ENCODE results near the gene ITGA3.

Gene ITGA3

DNA sequence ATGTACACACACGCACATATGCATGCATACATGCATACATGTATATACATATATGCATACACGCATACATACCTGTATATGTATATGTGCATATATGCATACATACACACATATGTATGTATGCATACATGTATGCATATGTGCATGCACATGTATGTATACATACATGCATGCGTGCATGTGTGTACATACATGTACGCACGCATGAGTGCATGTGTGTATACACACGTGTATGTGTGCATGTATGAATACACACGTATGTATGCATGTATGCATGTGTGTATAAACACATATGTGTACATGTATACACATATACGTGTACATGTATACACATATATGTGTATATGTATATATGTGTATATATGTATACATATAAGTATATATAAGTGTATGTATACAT, 32.4 kb upstream of the ITGA3 start:
- TF ChIP-seq, protein P1, sequence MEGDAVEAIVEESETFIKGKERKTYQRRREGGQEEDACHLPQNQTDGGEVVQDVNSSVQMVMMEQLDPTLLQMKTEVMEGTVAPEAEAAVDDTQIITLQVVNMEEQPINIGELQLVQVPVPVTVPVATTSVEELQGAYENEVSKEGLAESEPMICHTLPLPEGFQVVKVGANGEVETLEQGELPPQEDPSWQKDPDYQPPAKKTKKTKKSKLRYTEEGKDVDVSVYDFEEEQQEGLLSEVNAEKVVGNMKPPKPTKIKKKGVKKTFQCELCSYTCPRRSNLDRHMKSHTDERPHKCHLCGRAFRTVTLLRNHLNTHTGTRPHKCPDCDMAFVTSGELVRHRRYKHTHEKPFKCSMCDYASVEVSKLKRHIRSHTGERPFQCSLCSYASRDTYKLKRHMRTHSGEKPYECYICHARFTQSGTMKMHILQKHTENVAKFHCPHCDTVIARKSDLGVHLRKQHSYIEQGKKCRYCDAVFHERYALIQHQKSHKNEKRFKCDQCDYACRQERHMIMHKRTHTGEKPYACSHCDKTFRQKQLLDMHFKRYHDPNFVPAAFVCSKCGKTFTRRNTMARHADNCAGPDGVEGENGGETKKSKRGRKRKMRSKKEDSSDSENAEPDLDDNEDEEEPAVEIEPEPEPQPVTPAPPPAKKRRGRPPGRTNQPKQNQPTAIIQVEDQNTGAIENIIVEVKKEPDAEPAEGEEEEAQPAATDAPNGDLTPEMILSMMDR (conservative IDR thresholded peaks at IDR 0.05; ENCODE audit: low read length) = no peak
- no peak for TF ChIP-seq EZH2phosphoT487 (IDR thresholded peaks at IDR 0.05; ENCODE audit: borderline replicate concordance)
- Histone ChIP-seq H3K9me2 (replicated peaks; ENCODE audit: low read depth, low read length) (no peaks in the 10 kb centered on the region), H3K4me2 (ENCODE audit: low read depth, low read length, poor library complexity, severe bottlenecking) (no peak overlapping the region), H4K20me1 (ENCODE audit: insufficient read depth, low read length, poor library complexity, severe bottlenecking) (no peaks in the 10 kb centered on the region), H2AFZ (ENCODE audit: low read length) (no peak overlapping the region), H3K9ac (ENCODE audit: low read depth, low read length, poor library complexity, severe bottlenecking) (no peak overlapping the region), H3K4me1 (ENCODE audit: insufficient read depth, low read length, poor library complexity, severe bottlenecking) (peaks cover 15% of the 10 kb centered on the region), H3F3A (ENCODE audit: low read depth) (peaks cover 14% of the 10 kb centered on the region), H3K79me2 (ENCODE audit: insufficient read depth, low read length) (no peaks in the 10 kb centered on the region), H3K4me3 (ENCODE audit: low read length, poor library complexity, severe bottlenecking) (no peak overlapping the region), H3K27me3 (ENCODE audit: insufficient read depth, low read length, poor library complexity, severe bottlenecking) (no peaks in the 10 kb centered on the region), H3K36me3 (ENCODE audit: insufficient read depth, low read length) (no peaks in the 10 kb centered on the region), H3K9me3 (ENCODE audit: insufficient read depth, low read depth, low read length) (no peaks in the 10 kb centered on the region)

DNA sequence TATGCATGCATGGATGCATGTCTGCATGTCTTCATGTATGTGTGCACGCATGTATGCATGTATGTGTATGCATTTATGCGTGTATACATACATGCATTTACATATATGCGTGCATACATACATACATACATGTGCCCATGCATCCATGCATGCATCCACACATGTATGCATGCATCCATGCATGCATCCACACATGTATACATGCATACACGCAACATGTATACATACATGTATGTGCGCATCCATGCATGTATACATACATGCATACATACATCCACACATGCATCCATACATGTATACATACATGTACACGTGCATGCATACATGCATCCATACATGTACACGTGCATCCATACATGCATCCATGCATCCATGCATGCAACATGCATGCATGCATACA, 31.1 kb upstream of the ITGA3 start:
- no peaks in the 10 kb centered on the region for H3K9me2 ChIP-seq (replicated peaks; ENCODE audit: low read depth, low read length)
- H3K9ac ChIP-seq (ENCODE audit: low read depth, low read length, poor library complexity, severe bottlenecking) = no peak overlapping the region
- no peaks in the 10 kb centered on the region for H3K27me3 ChIP-seq (ENCODE audit: insufficient read depth, low read length, poor library complexity, severe bottlenecking)
- H3F3A ChIP-seq (ENCODE audit: low read depth) = peaks cover 14% of the 10 kb centered on the region
- H3K36me3 ChIP-seq (ENCODE audit: insufficient read depth, low read length) = no peaks in the 10 kb centered on the region
- no peaks in the 10 kb centered on the region for H4K20me1 ChIP-seq (ENCODE audit: insufficient read depth, low read length, poor library complexity, severe bottlenecking)
- no peak overlapping the region for H3K4me3 ChIP-seq (ENCODE audit: low read length, poor library complexity, severe bottlenecking)
- H2AFZ ChIP-seq (ENCODE audit: low read length) = no peak overlapping the region
- TF ChIP-seq, protein P1 (conservative IDR thresholded peaks at IDR 0.05; ENCODE audit: low read length) = no peak
- no peak for TF ChIP-seq EZH2phosphoT487 (IDR thresholded peaks at IDR 0.05; ENCODE audit: borderline replicate concordance)
- no peaks in the 10 kb centered on the region for H3K79me2 ChIP-seq (ENCODE audit: insufficient read depth, low read length)
- H3K4me1 ChIP-seq (ENCODE audit: insufficient read depth, low read length, poor library complexity, severe bottlenecking) = peaks cover 15% of the 10 kb centered on the region
- no peak overlapping the region for H3K4me2 ChIP-seq (ENCODE audit: low read depth, low read length, poor library complexity, severe bottlenecking)
- H3K9me3 ChIP-seq (ENCODE audit: insufficient read depth, low read depth, low read length) = no peaks in the 10 kb centered on the region

GRCh38 chr17:50026046-50026675, 29.7 kb upstream of the ITGA3 start:
- peaks cover 14% of the 10 kb centered on the region for H3F3A ChIP-seq (ENCODE audit: low read depth)
- TF ChIP-seq, protein P1 (conservative IDR thresholded peaks at IDR 0.05; ENCODE audit: low read length) = no peak
- no peak for TF ChIP-seq EZH2phosphoT487 (IDR thresholded peaks at IDR 0.05; ENCODE audit: borderline replicate concordance)
- peaks cover 15% of the 10 kb centered on the region for H3K4me1 ChIP-seq (ENCODE audit: insufficient read depth, low read length, poor library complexity, severe bottlenecking)

More at GRCh38 chr17:50026046-50026675, 29.7 kb upstream of the ITGA3 start:
- Histone ChIP-seq H2AFZ (ENCODE audit: low read length) (no peak overlapping the region), H3K9me3 (ENCODE audit: insufficient read depth, low read depth, low read length) (no peaks in the 10 kb centered on the region), H3K27me3 (ENCODE audit: insufficient read depth, low read length, poor library complexity, severe bottlenecking) (no peaks in the 10 kb centered on the region), H3K79me2 (ENCODE audit: insufficient read depth, low read length) (no peaks in the 10 kb centered on the region), H3K9ac (ENCODE audit: low read depth, low read length, poor library complexity, severe bottlenecking) (no peak overlapping the region), H3K4me2 (ENCODE audit: low read depth, low read length, poor library complexity, severe bottlenecking) (no peak overlapping the region), H3K9me2 (replicated peaks; ENCODE audit: low read depth, low read length) (no peaks in the 10 kb centered on the region), H3K36me3 (ENCODE audit: insufficient read depth, low read length) (no peaks in the 10 kb centered on the region), H4K20me1 (ENCODE audit: insufficient read depth, low read length, poor library complexity, severe bottlenecking) (no peaks in the 10 kb centered on the region), H3K4me3 (ENCODE audit: low read length, poor library complexity, severe bottlenecking) (no peak overlapping the region)
